A549 (cell line): ENCODE measurements around the gene TUBA4B.

Experiments
- CHD2 ChIP-seq: fragments of 150-350 bp; IDR thresholded peaks from 2 replicates; pipeline ENCODE4 v1.6.1; 2014; ENCODE audit warnings: low read length; ENCODE audit not compliant: partially characterized antibody
- CTCF ChIP-seq: fragments of >200 bp; sonication (Bioruptor Twin); formaldehyde crosslinking; IDR thresholded peaks from 3 replicates; pipeline ENCODE4 v1.5.1; 2016
- EP300 ChIP-seq, 2 experiments: fragments of >200 bp; sonication (Bioruptor Twin); formaldehyde crosslinking; IDR thresholded peaks; 2 replicates in 1 of 2; 3 replicates in 1 of 2; pipeline ENCODE4 v1.6.1; 2016 to 2017
- JUNB ChIP-seq: fragments of >200 bp; sonication (Bioruptor Twin); formaldehyde crosslinking; IDR thresholded peaks from 2 replicates; pipeline ENCODE4 v1.6.1; 2016
- KDM5A ChIP-seq: fragments of 200-600 bp; sonication (generic); IDR thresholded peaks from 2 replicates; pipeline ENCODE4 v1.6.1; 2016; ENCODE audit warnings: antibody characterized with exemption, mild to moderate bottlenecking
- MYC ChIP-seq: IDR thresholded peaks from 2 replicates; pipeline ENCODE4 v1.6.1; 2012; ENCODE audit warnings: mild to moderate bottlenecking, inconsistent platforms, low read length, improper control_type of control experiment, borderline replicate concordance
- PBX3 ChIP-seq: IDR thresholded peaks from 2 replicates; pipeline ENCODE4 v1.6.1; 2012
- PHF8 ChIP-seq: fragments of 200-600 bp; sonication (generic); IDR thresholded peaks from 2 replicates; pipeline ENCODE4 v1.6.1; 2016; ENCODE audit warnings: low read depth, mild to moderate bottlenecking, antibody characterized with exemption, moderate library complexity, borderline replicate concordance
- POLR2A ChIP-seq: IDR thresholded peaks from 2 replicates; pipeline ENCODE4 v1.6.1; 2012; ENCODE audit warnings: mild to moderate bottlenecking, low read length
- RFX5 ChIP-seq: fragments of 450-650 bp; IDR thresholded peaks from 2 replicates; pipeline ENCODE4 v1.7.1; 2014; ENCODE audit warnings: antibody characterized with exemption, mild to moderate bottlenecking, moderate library complexity

GRCh38 chr2:219218732-219219701 lies 34.0 kb upstream of the TUBA4B start, which contains the start of gene ABCB6:
- TF ChIP-seq EP300 (IDR thresholded peaks at IDR 0.05) (no peak), KDM5A (no peak), PHF8 (no peak; the same call in 1 of the 2 replicates), RFX5 (no peak), CHD2 (peak; percentile 32), CTCF (no peak), JUNB (no peak), MYC (peak; percentile 74), PBX3 (peak; percentile 35), POLR2A (peak; percentile 94)
